NT2/D1 (cell line): ENCODE data around the gene CTSL.

ENCODE experiments used
- SUZ12 ChIP-seq: IDR thresholded peaks from 2 replicates; pipeline ENCODE4 v1.6.1; 2011; ENCODE audit not compliant: insufficient read length, insufficient read depth; ENCODE audit errors: extremely low read depth
- YY1 ChIP-seq: IDR thresholded peaks from 2 replicates; pipeline ENCODE4 v1.6.1; 2011; ENCODE audit not compliant: insufficient read length, insufficient read depth
- ZNF274 ChIP-seq: IDR thresholded peaks from 2 replicates; pipeline ENCODE4 v1.6.1; 2011; ENCODE audit warnings: mild to moderate bottlenecking, low read depth, low read length

- TF ChIP-seq SUZ12 (no peak), ZNF274 (no peak), YY1 (no peak)
Observed at GRCh38 chr9:87733273-87734052, 7.5 kb downstream of the CTSL start.
